ENCODE measurements around the gene GUCY1A2.

GUCY1A2 gene

DNA sequence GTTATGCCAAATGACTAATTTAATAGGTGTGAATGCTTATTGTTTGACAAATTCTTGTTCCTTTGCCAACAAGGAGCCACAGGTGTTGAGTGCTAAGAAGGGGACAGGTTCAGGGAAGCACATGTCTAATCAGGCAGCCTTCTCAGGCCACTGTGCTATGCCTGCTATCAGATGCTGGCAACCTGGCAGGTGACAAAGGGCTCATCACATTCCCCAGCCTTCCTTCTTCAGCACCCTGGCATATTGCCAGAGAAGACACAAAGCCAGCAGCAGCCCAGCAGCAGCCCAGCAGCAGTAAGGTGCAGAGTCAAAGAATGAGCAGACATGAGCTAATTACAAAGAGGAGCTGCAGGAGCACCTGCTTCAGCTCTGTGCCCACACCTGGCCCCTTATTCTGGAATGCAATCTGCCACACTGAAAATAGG, 68.2 kb downstream of the GUCY1A2 start:
- TF ChIP-seq, protein P1, sequence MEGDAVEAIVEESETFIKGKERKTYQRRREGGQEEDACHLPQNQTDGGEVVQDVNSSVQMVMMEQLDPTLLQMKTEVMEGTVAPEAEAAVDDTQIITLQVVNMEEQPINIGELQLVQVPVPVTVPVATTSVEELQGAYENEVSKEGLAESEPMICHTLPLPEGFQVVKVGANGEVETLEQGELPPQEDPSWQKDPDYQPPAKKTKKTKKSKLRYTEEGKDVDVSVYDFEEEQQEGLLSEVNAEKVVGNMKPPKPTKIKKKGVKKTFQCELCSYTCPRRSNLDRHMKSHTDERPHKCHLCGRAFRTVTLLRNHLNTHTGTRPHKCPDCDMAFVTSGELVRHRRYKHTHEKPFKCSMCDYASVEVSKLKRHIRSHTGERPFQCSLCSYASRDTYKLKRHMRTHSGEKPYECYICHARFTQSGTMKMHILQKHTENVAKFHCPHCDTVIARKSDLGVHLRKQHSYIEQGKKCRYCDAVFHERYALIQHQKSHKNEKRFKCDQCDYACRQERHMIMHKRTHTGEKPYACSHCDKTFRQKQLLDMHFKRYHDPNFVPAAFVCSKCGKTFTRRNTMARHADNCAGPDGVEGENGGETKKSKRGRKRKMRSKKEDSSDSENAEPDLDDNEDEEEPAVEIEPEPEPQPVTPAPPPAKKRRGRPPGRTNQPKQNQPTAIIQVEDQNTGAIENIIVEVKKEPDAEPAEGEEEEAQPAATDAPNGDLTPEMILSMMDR (IDR thresholded peaks at IDR 0.05), result no peak
- H3K36me3 ChIP-seq, result no peaks in the 10 kb centered on the region
- H3K9me3 ChIP-seq, result no peaks in the 10 kb centered on the region
- H3K4me1 ChIP-seq (ENCODE audit: control insufficient read depth in 1 of 2, insufficient read depth in 1 of 2, low read depth in 1 of 2, low read length in 1 of 2), result no peaks in the 10 kb centered on the region
- H3K27ac ChIP-seq, result no peak overlapping the region
- no peak overlapping the region for H3K4me3 ChIP-seq (ENCODE audit: low read depth in 1 of 2, low read length in 1 of 2)
- H3K27me3 ChIP-seq, result no peaks in the 10 kb centered on the region

DNA sequence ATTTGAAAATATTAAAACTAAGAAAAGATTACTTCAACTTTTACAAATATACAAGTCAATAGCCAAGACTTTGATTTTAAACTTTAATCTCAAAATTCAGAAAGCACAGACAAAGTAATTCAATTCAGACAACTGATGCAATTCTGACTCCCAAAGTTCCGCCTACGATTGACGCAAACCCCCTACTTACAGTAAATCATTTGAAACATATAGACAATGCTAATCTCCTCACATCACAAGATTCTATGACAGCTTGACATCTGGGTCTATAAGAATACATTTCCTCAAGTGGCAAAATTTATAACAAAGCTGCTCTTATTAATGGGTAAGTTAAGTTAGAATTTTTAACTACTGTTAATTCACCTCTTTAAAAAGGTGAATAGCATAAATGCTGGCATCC, 75.2 kb downstream of the GUCY1A2 start:
- H3K27me3 ChIP-seq, result no peaks in the 10 kb centered on the region
- no peaks in the 10 kb centered on the region for H3K9me3 ChIP-seq
- no peak overlapping the region for H3K4me3 ChIP-seq (ENCODE audit: low read depth in 1 of 2, low read length in 1 of 2)
- H3K36me3 ChIP-seq, result no peaks in the 10 kb centered on the region
- TF ChIP-seq, protein P1 (IDR thresholded peaks at IDR 0.05), result no peak
- no peak overlapping the region for H3K27ac ChIP-seq
- H3K4me1 ChIP-seq (ENCODE audit: control insufficient read depth in 1 of 2, insufficient read depth in 1 of 2, low read depth in 1 of 2, low read length in 1 of 2), result no peaks in the 10 kb centered on the region

GRCh38 chr11:106939157-106939556, 79.1 kb downstream of the GUCY1A2 start:
- TF ChIP-seq, protein P1 (IDR thresholded peaks at IDR 0.05), result no peak
- H3K27me3 ChIP-seq, result no peaks in the 10 kb centered on the region
- no peak overlapping the region for H3K4me3 ChIP-seq (ENCODE audit: low read depth in 1 of 2, low read length in 1 of 2)
- H3K9me3 ChIP-seq, result no peaks in the 10 kb centered on the region
- no peak overlapping the region for H3K27ac ChIP-seq
- H3K36me3 ChIP-seq, result no peaks in the 10 kb centered on the region
- H3K4me1 ChIP-seq (ENCODE audit: control insufficient read depth in 1 of 2, insufficient read depth in 1 of 2, low read depth in 1 of 2, low read length in 1 of 2), result no peaks in the 10 kb centered on the region

GRCh38 chr11:106937111-106937510, 81.2 kb downstream of the GUCY1A2 start:
- no peaks in the 10 kb centered on the region for H3K9me3 ChIP-seq
- TF ChIP-seq, protein P1 (IDR thresholded peaks at IDR 0.05), result no peak
- H3K4me3 ChIP-seq (ENCODE audit: low read depth in 1 of 2, low read length in 1 of 2), result no peak overlapping the region
- no peaks in the 10 kb centered on the region for H3K27me3 ChIP-seq
- no peak overlapping the region for H3K27ac ChIP-seq
- H3K4me1 ChIP-seq (ENCODE audit: control insufficient read depth in 1 of 2, insufficient read depth in 1 of 2, low read depth in 1 of 2, low read length in 1 of 2), result no peaks in the 10 kb centered on the region
- no peaks in the 10 kb centered on the region for H3K36me3 ChIP-seq

GRCh38 chr11:106925245-106925644, 93.0 kb downstream of the GUCY1A2 start:
- Histone ChIP-seq H3K27me3 (no peaks in the 10 kb centered on the region), H3K4me3 (ENCODE audit: low read depth in 1 of 2, low read length in 1 of 2) (no peak overlapping the region), H3K9me3 (no peaks in the 10 kb centered on the region), H3K4me1 (ENCODE audit: control insufficient read depth in 1 of 2, insufficient read depth in 1 of 2, low read depth in 1 of 2, low read length in 1 of 2) (no peaks in the 10 kb centered on the region), H3K36me3 (no peaks in the 10 kb centered on the region), H3K27ac (no peak overlapping the region)
- TF ChIP-seq, protein P1 (IDR thresholded peaks at IDR 0.05), result no peak
